ENCODE results near the gene ERGIC3. TPM values are rescaled to one million over a fixed set of nuclear protein-coding genes. Genes with fewer than 3 reads are reported as not detected.

Gene ERGIC3
- total and polyA plus RNA-seq, 2 of the 13 experiments (the other 11 are each of a cell fraction or from before 2014, with no cell fraction given): 407 to 670 TPM

- TF ChIP-seq IKZF5 (CRISPR knock-in tag; IDR thresholded peaks at IDR 0.05) (no peak), PHF5A (CRISPR knock-in tag; IDR thresholded peaks at IDR 0.05; ENCODE audit: low read depth, unreplicated experiment) (no peak), TP53 (CRISPR knock-in tag; conservative IDR thresholded peaks at IDR 0.05) (no peak), MXD4 (CRISPR knock-in tag; IDR thresholded peaks at IDR 0.05) (no peak), MTA3 (CRISPR knock-in tag; IDR thresholded peaks at IDR 0.05) (no peak), ZSCAN25 (CRISPR knock-in tag; IDR thresholded peaks at IDR 0.05) (no peak), PREB (CRISPR knock-in tag; IDR thresholded peaks at IDR 0.05) (no peak), MYPOP (CRISPR knock-in tag; IDR thresholded peaks at IDR 0.05) (no peak), ETV5 (CRISPR knock-in tag; IDR thresholded peaks at IDR 0.05; ENCODE audit: borderline replicate concordance) (no peak), HINFP (CRISPR knock-in tag; IDR thresholded peaks at IDR 0.05; ENCODE audit: low read depth) (no peak), IKZF1 (IDR thresholded peaks at IDR 0.05) (no peak), SSRP1 (CRISPR knock-in tag; IDR thresholded peaks at IDR 0.05) (no peak), TRAFD1 (CRISPR knock-in tag; IDR thresholded peaks at IDR 0.05; ENCODE audit: borderline replicate concordance) (no peak), NR2F1 (CRISPR knock-in tag; IDR thresholded peaks at IDR 0.05) (no peak), ZFP1 (CRISPR knock-in tag; IDR thresholded peaks at IDR 0.05) (no peak), TAF15 (IDR thresholded peaks at IDR 0.05; ENCODE audit: low read depth, low read length, poor library complexity, severe bottlenecking) (no peak), NR2C2 (CRISPR knock-in tag; IDR thresholded peaks at IDR 0.05; ENCODE audit: borderline replicate concordance) (0 out of 2 replicates have a peak, but pooled peaks have one; percentile 31), ZNF674 (CRISPR knock-in tag; IDR thresholded peaks at IDR 0.05; ENCODE audit: low read depth) (no peak), FOXC1 (CRISPR knock-in tag; IDR thresholded peaks at IDR 0.05; ENCODE audit: borderline replicate concordance) (peak; percentile 41; the same call in 1 of the 2 replicates), MXD3 (CRISPR knock-in tag; IDR thresholded peaks at IDR 0.05) (peak; percentile 29; the same call in 1 of the 2 replicates), SIN3B (IDR thresholded peaks at IDR 0.05; ENCODE audit: low read length) (no peak), SIX4 (CRISPR knock-in tag; IDR thresholded peaks at IDR 0.05) (no peak), ZBTB7A (CRISPR knock-in tag; IDR thresholded peaks at IDR 0.05) (no peak)
These were observed 59.4 kb downstream of the ERGIC3 start (continued) for GRCh38 chr20:35600993-35601973.
